Measurements from ENCODE around the gene PRSS27.

PRSS27 gene

DNA sequence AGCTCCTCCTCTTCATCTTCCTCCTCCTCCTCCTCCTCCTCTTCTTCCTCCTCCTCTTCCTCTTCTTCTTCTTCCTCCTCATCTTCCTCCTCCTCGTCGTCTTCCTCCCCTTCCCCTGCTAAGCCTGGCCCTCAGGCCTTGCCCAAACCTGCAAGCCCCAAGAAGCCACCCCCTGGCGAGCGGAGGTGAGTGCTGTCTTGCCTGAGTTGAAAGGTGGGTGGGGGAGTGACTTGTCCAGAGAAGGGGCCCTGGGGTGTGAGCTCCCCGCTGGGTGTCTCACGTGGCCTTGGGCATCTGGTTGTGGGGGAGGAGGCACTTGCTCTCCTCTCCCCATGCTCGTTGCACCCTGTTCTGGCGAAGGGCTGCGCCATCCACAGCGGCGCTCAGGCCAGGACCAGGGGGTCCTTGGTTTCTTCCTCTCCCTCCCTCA lies 49.1 kb upstream of the PRSS27 start (continued):
- TF ChIP-seq GLI2 (tag by site-specific recombination; IDR thresholded peaks at IDR 0.05; ENCODE audit: borderline replicate concordance, low read depth) (no peak), ZFHX2 (tag by site-specific recombination; conservative IDR thresholded peaks at IDR 0.05) (peak; percentile 89)

DNA sequence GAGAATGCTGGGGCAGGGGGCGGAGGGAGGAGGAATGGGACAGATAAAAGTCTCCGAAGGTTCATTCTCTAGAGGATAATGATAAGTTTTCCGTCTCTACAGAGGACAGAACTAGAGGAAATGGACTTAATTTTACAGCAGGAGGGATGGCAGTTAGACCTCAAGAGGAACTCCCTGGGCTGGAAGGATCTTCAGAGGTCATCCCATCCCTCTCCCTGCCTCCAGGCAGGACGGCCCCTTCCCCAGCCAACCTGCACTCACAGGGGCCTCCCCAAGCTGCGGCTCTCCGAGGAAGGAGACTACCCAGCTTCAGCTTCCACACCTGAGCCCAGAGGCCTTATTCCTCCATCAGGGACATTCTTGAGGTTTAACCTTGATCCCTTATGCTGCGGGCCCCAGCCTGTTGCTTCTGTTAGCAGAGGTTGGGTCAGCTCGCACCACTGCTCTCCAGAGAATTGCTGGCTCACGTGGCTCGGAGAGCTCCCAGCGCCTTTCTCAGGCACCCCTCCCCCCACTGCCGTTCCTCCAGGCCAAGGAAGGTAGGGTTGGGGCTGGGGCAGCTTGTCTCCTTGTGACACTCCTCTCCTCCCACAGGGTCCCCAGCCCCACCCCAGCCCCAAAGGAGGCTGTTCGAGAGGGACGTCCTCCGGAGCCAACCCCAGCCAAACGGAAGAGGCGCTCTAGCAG lies 48.5 kb upstream of the PRSS27 start:
- TF ChIP-seq, protein P1, sequence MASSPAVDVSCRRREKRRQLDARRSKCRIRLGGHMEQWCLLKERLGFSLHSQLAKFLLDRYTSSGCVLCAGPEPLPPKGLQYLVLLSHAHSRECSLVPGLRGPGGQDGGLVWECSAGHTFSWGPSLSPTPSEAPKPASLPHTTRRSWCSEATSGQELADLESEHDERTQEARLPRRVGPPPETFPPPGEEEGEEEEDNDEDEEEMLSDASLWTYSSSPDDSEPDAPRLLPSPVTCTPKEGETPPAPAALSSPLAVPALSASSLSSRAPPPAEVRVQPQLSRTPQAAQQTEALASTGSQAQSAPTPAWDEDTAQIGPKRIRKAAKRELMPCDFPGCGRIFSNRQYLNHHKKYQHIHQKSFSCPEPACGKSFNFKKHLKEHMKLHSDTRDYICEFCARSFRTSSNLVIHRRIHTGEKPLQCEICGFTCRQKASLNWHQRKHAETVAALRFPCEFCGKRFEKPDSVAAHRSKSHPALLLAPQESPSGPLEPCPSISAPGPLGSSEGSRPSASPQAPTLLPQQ (tag by site-specific recombination; IDR thresholded peaks at IDR 0.05): no peak
- no peak for TF ChIP-seq ZNF214 (tag by site-specific recombination; IDR thresholded peaks at IDR 0.05; ENCODE audit: borderline replicate concordance)
- no peak for TF ChIP-seq ZNF561 (tag by site-specific recombination; IDR thresholded peaks at IDR 0.05; ENCODE audit: borderline replicate concordance)
- 0 out of 2 replicates have a peak, but pooled peaks have one; percentile 13 for TF ChIP-seq ZBTB8A (tag by site-specific recombination; IDR thresholded peaks at IDR 0.05)
- TF ChIP-seq ZFP3 (tag by site-specific recombination; IDR thresholded peaks at IDR 0.05; ENCODE audit: low read depth): no peak
- peak; percentile 75; the same call in 1 of the 2 replicates for TF ChIP-seq SCRT1 (tag by site-specific recombination; IDR thresholded peaks at IDR 0.05; ENCODE audit: borderline replicate concordance)
- no peak for TF ChIP-seq ZNF391 (tag by site-specific recombination; IDR thresholded peaks at IDR 0.05; ENCODE audit: borderline replicate concordance, low read depth)
- TF ChIP-seq ZBTB48 (tag by site-specific recombination; IDR thresholded peaks at IDR 0.05): no peak
- TF ChIP-seq ZFP69B (tag by site-specific recombination; IDR thresholded peaks at IDR 0.05): 0 out of 2 replicates have a peak, but pooled peaks have one; percentile 51
- no peak for TF ChIP-seq ZNF514 (tag by site-specific recombination; IDR thresholded peaks at IDR 0.05)
- TF ChIP-seq WT1 (tag by site-specific recombination; IDR thresholded peaks at IDR 0.05): no peak
- TF ChIP-seq, protein P2, sequence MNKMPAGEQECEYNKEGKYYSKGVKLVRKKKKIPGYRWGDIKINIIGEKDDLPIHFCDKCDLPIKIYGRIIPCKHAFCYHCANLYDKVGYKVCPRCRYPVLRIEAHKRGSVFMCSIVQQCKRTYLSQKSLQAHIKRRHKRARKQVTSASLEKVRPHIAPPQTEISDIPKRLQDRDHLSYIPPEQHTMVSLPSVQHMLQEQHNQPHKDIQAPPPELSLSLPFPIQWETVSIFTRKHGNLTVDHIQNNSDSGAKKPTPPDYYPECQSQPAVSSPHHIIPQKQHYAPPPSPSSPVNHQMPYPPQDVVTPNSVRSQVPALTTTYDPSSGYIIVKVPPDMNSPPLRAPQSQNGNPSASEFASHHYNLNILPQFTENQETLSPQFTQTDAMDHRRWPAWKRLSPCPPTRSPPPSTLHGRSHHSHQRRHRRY (tag by site-specific recombination; IDR thresholded peaks at IDR 0.05): no peak
- TF ChIP-seq ZNF146 (tag by site-specific recombination; IDR thresholded peaks at IDR 0.05): no peak
- TF ChIP-seq SP3 (tag by site-specific recombination; IDR thresholded peaks at IDR 0.05): no peak
- TF ChIP-seq, protein P3, sequence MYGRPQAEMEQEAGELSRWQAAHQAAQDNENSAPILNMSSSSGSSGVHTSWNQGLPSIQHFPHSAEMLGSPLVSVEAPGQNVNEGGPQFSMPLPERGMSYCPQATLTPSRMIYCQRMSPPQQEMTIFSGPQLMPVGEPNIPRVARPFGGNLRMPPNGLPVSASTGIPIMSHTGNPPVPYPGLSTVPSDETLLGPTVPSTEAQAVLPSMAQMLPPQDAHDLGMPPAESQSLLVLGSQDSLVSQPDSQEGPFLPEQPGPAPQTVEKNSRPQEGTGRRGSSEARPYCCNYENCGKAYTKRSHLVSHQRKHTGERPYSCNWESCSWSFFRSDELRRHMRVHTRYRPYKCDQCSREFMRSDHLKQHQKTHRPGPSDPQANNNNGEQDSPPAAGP (tag by site-specific recombination; IDR thresholded peaks at IDR 0.05): peak; percentile 12; the same call in 1 of the 2 replicates
- peak; percentile 88 for TF ChIP-seq SCRT2 (tag by site-specific recombination; IDR thresholded peaks at IDR 0.05)
- CTCF ChIA-PET: interaction anchor here (1.7 kb wide), 1 partner anchor 14 kb away, joined by 3 read pairs; no protein-coding TSS in a partner anchor
- POLR2A ChIA-PET: interaction anchor here (0.7 to 1.4 kb wide), 5 partner anchors 9 to 143 kb away, joined by 3 to 7 read pairs (median 4); partner anchors contain the start of gene SRRM2
- H3K27ac ChIP-seq (ENCODE audit: extremely low read depth, low read depth, low read length): no peak overlapping the region
- no peaks in the 10 kb centered on the region; the same call in 1 of the 2 replicates for H3K4me1 ChIP-seq (ENCODE audit: control insufficient read depth, insufficient read depth, low read length)
- H3K4me3 ChIP-seq (ENCODE audit: low read depth, low read length): no peak overlapping the region
- no peaks in the 10 kb centered on the region for H3K9me3 ChIP-seq (ENCODE audit: control insufficient read depth, insufficient read depth, low read depth, low read length)
- peaks cover 23 to 98% of the 10 kb centered on the region in 2 experiments for H3K36me3 ChIP-seq (ENCODE audit: control insufficient read depth in 2 of 2, insufficient read depth in 1 of 2, low read length in 2 of 2)

DNA sequence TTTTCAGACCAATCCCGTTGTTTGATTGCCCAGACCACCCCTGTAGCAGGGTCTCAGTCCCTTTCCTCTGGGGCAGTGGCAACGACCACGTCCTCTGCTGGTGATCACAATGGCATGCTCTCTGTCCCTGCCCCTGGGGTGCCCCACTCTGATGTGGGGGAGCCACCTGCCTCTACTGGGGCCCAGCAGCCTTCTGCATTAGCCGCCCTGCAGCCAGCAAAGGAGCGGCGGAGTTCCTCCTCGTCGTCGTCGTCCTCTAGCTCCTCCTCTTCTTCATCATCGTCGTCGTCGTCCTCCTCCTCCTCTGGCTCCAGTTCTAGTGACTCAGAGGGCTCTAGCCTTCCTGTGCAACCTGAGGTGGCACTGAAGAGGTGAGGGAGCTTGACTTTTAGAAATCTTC lies 47.9 kb upstream of the PRSS27 start:
- H3K9me3 ChIP-seq (ENCODE audit: control insufficient read depth, insufficient read depth, low read depth, low read length): no peaks in the 10 kb centered on the region
- ChIA-PET CTCF (no interaction called here), POLR2A (interaction anchor here (0.6 to 1.1 kb wide), 4 partner anchors 8 to 143 kb away, joined by 3 to 7 read pairs (median 4); no protein-coding TSS in a partner anchor)
- no peak for TF ChIP-seq ZNF214 (tag by site-specific recombination; IDR thresholded peaks at IDR 0.05; ENCODE audit: borderline replicate concordance)
- TF ChIP-seq, protein P4, sequence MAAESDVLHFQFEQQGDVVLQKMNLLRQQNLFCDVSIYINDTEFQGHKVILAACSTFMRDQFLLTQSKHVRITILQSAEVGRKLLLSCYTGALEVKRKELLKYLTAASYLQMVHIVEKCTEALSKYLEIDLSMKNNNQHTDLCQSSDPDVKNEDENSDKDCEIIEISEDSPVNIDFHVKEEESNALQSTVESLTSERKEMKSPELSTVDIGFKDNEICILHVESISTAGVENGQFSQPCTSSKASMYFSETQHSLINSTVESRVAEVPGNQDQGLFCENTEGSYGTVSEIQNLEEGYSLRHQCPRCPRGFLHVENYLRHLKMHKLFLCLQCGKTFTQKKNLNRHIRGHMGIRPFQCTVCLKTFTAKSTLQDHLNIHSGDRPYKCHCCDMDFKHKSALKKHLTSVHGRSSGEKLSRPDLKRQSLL (tag by site-specific recombination; IDR thresholded peaks at IDR 0.05): peak; percentile 51; the same call in 1 of the 2 replicates
- TF ChIP-seq, protein P5, sequence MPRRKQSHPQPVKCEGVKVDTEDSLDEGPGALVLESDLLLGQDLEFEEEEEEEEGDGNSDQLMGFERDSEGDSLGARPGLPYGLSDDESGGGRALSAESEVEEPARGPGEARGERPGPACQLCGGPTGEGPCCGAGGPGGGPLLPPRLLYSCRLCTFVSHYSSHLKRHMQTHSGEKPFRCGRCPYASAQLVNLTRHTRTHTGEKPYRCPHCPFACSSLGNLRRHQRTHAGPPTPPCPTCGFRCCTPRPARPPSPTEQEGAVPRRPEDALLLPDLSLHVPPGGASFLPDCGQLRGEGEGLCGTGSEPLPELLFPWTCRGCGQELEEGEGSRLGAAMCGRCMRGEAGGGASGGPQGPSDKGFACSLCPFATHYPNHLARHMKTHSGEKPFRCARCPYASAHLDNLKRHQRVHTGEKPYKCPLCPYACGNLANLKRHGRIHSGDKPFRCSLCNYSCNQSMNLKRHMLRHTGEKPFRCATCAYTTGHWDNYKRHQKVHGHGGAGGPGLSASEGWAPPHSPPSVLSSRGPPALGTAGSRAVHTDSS (tag by site-specific recombination; IDR thresholded peaks at IDR 0.05): peak; percentile 84
- no peak for TF ChIP-seq HOXC10 (CRISPR knock-in tag; IDR thresholded peaks at IDR 0.05)
- H3K4me3 ChIP-seq (ENCODE audit: low read depth, low read length): no peak overlapping the region
- H3K27ac ChIP-seq (ENCODE audit: extremely low read depth, low read depth, low read length): no peak overlapping the region
- H3K36me3 ChIP-seq (ENCODE audit: control insufficient read depth in 2 of 2, insufficient read depth in 1 of 2, low read length in 2 of 2): peaks cover 25 to 98% of the 10 kb centered on the region in 2 experiments
- H3K4me1 ChIP-seq (ENCODE audit: control insufficient read depth, insufficient read depth, low read length): no peaks in the 10 kb centered on the region; the same call in 1 of the 2 replicates
